ENCODE results near the gene SH3TC2. TPM values are rescaled to one million over a fixed set of nuclear protein-coding genes. Genes with fewer than 3 reads are reported as not detected.

Gene SH3TC2
- total and polyA plus RNA-seq, 8 donors, result under 0.01 to 3.1 (median 0.46) TPM; not detected in 1

- peaks cover 0 to 6% (median 4%) of the 10 kb centered on the region in 4 donors for H3K4me1 ChIP-seq
- no peak for TF ChIP-seq CTCF (IDR thresholded peaks at IDR 0.05)
- no peak for TF ChIP-seq EP300 (IDR thresholded peaks at IDR 0.05)
- no peak for TF ChIP-seq POLR2AphosphoS5 (IDR thresholded peaks at IDR 0.05)
- no peak for DNase-seq
- H3K27ac ChIP-seq, result no peak overlapping the region
- no peaks in the 10 kb centered on the region for H3K27me3 ChIP-seq
- no peaks in the 10 kb centered on the region for H3K36me3 ChIP-seq
- no peak overlapping the region for H3K4me3 ChIP-seq
- no peaks in the 10 kb centered on the region for H3K9me3 ChIP-seq
- WGBS, 5 donors, result 87 to 100% (median 95%) methylated on average over 1 to 6 of the region's 6 CpGs
- intact Hi-C loops (cut with DNase I; ENCODE audit: low total_unique reads), result no loop called here
Observed at GRCh38 chr5:149028161-149028560, 34.7 kb downstream of the SH3TC2 start.

GRCh38 chr5:149027636-149028035 lies 35.2 kb downstream of the SH3TC2 start:
- no peaks in the 10 kb centered on the region for H3K27me3 ChIP-seq
- no peak overlapping the region for H3K4me3 ChIP-seq
- intact Hi-C loops (cut with DNase I; ENCODE audit: low total_unique reads), result no loop called here
- peaks cover 0 to 6% (median 4%) of the 10 kb centered on the region in 4 donors for H3K4me1 ChIP-seq
- TF ChIP-seq CTCF (IDR thresholded peaks at IDR 0.05), result no peak
- no peak for TF ChIP-seq EP300 (IDR thresholded peaks at IDR 0.05)
- TF ChIP-seq POLR2AphosphoS5 (IDR thresholded peaks at IDR 0.05), result no peak
- no peak for TF ChIP-seq POLR2A (IDR thresholded peaks at IDR 0.05)
- no peak overlapping the region for H3K27ac ChIP-seq
- WGBS, 5 donors, result 96 to 100% (median 97%) methylated on average over 3 to 12 of the region's 12 CpGs
- H3K9me3 ChIP-seq, result no peaks in the 10 kb centered on the region
- no peak for DNase-seq
- H3K36me3 ChIP-seq, result no peaks in the 10 kb centered on the region

GRCh38 chr5:149024943-149025342 lies 37.9 kb downstream of the SH3TC2 start:
- Histone ChIP-seq H3K27me3 (no peaks in the 10 kb centered on the region), H3K9me3 (no peaks in the 10 kb centered on the region), H3K4me3 (no peak overlapping the region), H3K4me1 (peaks cover 0 to 6% (median 4%) of the 10 kb centered on the region in 4 donors), H3K27ac (no peak overlapping the region), H3K36me3 (no peaks in the 10 kb centered on the region)
- DNase-seq, result no peak
- TF ChIP-seq POLR2AphosphoS5 (IDR thresholded peaks at IDR 0.05) (no peak), EP300 (IDR thresholded peaks at IDR 0.05) (no peak), POLR2A (IDR thresholded peaks at IDR 0.05) (no peak), CTCF (IDR thresholded peaks at IDR 0.05) (no peak)
- intact Hi-C loops (cut with DNase I; ENCODE audit: low total_unique reads), result no loop called here

GRCh38 chr5:149024477-149024876 lies 38.4 kb downstream of the SH3TC2 start:
- H3K9me3 ChIP-seq, result no peaks in the 10 kb centered on the region
- no peaks in the 10 kb centered on the region for H3K36me3 ChIP-seq
- H3K4me1 ChIP-seq, result peaks cover 0 to 10% (median 4%) of the 10 kb centered on the region in 4 donors
- no peak overlapping the region for H3K27ac ChIP-seq
- TF ChIP-seq POLR2A (IDR thresholded peaks at IDR 0.05) (no peak), POLR2AphosphoS5 (IDR thresholded peaks at IDR 0.05) (no peak), CTCF (IDR thresholded peaks at IDR 0.05) (no peak), EP300 (IDR thresholded peaks at IDR 0.05) (no peak)
- WGBS, 5 donors, result 12 to 29% (median 24%) methylated on average over 1 of the region's 1 CpG
- no peak for DNase-seq
- no peaks in the 10 kb centered on the region for H3K27me3 ChIP-seq
- intact Hi-C loops (cut with DNase I; ENCODE audit: low total_unique reads), result no loop called here
- H3K4me3 ChIP-seq, result no peak overlapping the region
